CD4-positive, alpha-beta T cell treated with Interleukin-15 for 4 hours (primary cell): Measurements from ENCODE around the gene TSPAN14.
"Not testable (repeated sequence)": the region's sequence is repeated elsewhere in the genome, so short reads cannot be mapped to it uniquely, and the experiment has no call there.

Source experiments
- DNase-seq: peaks from one replicate; pipeline ENCODE4 v3.0.0-alpha.2; 2020; ENCODE audit warnings: low spot score

The TSPAN14 gene

DNA sequence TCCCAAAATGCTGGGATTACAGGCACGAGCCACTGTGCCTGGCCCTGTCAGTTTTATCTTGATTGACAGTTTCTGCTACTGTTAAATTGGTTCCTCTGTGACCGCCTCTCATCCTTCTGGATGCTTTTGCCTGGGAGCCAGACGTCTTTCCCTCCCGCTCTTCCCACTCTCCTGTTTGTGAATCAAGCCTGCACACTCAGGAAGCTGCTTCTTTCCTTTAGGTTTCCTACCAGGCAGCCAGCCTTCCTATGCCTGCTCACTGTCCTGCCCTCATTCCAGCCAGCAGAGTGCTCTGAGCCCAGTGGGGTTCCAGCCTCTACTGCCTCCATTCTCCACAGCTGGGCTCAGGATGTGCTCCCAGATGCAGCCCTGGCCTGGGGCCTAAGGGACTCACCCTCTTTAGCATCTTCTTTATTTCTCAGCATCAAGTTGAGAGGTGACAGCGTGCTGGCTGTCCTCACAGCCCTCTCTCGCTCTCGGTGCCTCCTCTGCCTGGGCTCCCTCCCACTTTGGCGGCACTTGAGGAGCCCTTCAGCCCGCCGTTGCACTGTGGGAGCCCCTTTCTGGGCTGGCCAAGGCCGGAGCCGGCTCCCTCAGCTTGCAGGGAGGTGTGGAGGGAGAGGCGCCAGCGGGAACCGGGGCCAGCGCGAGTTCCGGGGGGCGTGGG, 88.7 kb downstream of the TSPAN14 start:
- no peak for DNase-seq

DNA sequence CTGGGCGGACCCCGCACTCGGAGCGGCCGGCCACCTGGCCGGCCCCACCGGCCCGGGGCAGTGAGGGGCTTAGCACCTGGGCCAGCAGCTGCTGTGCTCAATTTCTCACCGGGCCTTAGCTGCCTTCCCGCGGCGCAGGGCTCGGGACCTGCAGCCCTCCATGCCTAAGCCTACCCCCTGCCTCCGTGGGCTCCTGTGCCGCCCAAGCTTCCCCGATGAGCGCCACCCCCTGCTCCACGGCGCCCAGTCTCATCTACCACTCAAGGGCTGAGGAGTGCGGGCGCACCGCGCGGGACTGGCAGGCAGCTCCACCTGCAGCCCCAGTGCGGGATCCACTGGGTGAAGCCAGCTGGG, 89.2 kb downstream of the TSPAN14 start:
- DNase-seq = not testable (repeated sequence)

DNA sequence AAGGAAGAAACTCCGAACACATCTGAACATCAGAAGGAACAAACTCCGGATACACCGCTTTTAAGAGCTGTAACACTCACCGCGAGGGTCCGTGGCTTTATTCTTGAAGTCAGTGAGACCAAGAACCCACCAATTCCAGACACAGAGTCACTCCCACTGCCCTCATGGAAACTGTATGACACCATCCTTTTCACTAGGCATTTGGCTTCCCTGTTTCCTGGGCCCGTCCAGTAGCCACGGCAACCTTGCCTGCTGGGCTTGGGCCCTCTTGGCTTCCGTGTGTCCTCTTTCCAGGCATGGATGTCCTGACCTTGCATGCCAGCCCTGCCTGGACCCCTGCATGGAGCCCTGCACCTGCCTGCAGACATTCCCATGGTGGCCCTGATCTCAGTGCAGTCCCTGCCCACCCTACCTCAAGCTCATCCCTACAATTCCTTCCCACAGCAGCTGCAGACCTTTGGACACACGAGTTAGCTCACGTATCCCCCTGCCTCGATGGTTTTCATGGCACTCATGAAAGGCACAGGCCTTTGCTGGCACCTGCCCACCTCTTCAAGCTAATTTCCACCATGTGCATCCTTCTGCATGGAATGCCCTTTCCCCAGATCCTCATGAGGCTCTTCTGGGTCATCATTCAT, 90.3 kb downstream of the TSPAN14 start:
- no peak for DNase-seq

DNA sequence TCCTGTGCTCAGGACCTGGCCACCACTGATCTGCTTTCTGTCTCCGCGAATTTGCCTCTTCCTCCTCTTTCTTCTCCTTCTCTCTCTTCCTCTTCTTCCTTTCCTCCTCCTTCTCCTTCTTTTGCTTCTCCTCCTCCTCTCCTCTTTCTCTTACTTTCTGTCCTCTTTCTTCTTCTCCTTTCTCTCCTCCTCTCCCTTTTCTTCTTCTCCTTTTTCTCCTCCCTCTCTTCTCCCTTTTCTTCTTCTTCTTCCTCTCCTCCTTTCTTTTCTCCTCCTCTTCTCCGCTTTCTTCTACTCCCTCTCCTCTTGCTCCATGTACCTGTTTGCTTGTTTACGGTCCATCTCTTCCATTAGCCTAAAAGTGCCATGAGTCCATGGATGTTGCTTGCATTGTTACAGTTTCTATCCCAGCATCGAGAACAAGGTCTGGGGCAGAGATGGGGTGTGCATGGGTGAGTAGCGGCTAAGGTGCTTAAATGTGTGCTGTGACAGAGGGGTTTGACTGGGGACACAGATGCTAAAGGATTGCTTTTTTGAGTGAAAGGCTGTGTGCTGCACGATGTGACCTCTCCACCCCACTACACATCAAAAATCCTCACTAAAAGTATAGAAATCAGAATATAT, 91.3 kb downstream of the TSPAN14 start:
- no peak for DNase-seq

DNA sequence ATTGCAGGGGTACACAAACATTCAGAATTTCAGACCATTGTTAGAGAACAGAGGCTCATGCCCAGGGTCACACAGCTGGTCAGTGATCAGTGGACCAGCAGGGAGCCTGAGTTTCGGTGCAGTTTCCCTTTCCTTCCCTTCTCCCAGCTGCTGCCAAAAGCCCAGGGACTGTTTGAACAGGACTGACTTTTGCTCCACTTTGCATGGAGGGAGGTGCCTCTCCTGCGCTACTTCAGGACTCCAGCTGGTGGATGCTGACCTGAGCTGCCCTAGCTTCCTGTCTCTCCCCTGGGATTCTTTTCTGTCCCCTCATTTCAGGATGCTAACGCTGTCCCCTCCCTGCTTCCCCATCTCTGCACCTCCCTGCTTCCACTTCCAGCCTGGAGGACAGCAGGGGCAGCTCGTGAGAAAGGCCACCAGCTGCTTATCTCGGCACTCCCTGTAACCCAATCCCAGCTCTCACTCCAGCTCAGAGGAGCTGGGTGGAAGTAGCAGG, 98.1 kb downstream of the TSPAN14 start:
- DNase-seq = no peak

DNA sequence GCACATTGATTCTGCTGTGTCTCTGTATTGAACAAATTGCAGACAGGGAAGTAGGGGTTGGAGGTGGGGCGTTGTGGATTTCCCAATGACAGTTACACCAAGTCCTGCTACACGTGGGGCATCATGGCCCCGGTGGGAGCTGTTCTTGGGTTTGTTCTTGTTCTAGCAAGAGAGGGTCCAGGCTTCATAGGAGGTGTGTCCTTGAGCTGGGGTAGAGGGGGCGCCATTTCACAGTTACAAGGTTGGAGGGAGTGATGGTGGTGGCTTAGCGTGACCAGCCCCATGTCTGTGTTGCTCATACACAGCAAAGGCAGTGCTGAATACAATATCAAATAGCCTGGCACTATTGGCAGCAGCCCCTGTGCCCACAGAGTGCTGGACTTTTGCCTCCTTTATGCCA, 99.3 kb downstream of the TSPAN14 start:
- DNase-seq = no peak

DNA sequence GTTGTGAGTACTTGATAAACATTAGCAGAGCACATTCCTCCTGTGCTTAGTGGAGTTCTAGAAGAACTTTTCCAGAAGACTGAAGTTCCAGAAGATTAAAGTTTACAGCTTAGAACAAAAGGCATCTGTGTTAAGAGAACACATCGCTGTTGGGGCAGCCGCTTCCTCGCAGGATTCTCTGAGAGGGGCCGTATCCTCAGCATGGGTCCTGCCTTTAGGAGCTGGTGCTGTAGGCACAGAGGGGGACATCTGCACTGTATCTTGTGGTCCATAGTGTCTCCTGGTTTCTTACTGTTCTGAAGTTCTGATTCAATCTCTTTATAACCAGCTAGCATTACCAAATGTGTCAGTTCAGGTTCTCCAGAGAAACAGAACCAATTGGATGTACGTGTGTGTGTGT, 99.9 kb downstream of the TSPAN14 start:
- DNase-seq = no peak

DNA sequence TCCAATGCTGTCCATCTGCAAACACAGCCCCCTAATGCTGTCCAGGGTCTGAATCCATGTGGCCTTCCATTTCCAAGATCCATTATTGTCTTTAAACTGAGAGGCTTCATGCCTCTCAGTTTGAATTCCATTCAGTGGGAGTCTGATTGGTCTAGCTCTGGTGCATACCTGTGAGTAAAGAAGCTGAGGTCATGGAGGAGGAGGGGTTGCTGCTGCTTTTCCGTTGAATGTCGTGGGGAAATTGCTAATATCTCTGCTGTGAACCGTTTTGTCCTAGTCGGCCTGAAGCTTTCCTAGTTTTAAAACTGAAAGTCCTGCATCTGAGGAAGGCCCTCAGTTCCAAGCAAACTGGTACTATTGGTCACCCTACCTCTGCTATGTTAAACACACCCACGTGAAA, 101.3 kb downstream of the TSPAN14 start:
- DNase-seq = no peak

DNA sequence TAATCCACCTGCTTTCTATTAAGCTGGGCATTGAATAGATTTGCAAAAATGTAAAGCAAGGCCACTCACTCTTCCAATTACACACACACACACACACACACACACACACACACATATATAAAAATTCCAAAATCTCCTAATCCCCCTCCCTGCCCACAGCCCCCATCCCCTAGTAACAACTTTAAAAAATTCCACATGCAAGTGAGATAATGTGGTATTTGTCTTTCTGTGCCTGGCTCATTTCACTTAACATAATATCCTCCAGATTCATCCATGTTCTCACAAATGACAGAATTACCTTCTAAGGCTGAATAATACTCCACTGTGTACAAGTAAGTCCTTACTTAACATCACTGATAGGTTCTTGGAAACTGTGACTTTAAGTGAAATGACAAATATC, 107.8 kb downstream of the TSPAN14 start:
- DNase-seq = no peak

DNA sequence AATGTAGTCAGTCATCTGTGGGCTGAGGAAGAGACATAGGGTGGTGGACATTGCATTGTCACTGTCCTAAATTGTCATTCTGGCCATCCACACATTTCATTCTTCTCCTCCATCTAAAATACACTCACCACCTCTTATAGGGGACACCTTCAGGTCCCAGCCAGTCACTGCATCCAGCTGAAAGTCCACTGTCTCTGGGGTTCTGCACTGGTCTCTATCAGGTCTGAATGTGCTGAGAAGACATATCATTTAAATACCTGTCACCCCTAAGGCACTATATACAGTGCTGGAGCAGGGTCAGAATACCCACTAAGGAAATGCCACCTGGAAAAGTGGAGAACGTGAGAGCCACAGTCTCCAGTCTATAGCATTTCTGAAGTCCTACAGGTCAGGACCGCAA, 113.2 kb downstream of the TSPAN14 start:
- no peak for DNase-seq

DNA sequence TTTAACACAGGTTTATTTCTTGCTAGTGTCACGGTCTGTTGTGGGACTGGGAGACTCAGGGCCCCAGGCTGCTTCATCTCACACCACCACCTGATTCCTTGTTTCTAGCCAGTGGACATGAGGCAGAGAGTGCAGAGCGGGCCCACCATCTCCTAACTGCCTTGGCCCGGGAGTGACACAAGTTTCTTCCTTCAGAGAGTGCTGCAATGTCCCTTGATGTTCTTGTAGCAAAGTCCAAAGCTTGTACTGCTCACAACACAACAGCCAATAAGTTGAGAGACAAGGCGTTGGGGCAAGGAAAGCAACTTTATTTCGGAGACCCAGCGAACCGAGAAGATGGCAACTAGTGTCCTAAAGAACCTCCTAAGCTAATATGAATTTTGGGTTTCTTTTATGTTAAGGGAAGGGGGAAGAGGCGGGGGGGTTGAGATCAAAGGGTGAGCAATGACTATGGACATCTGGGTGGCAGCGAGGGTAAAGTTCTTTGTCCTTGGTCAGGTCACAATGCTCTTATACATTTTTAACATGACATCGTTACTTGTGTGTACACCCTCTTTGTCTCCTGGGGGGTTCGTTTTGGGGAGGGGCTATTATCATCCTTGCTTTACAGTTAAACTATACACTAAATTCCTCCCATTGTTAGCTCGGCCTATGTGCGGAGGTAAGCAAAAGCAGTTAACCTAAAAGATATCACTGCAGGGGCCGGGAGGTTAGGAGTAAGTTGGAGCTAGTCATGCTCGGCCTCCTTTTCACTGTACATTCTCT, 115.2 kb downstream of the TSPAN14 start:
- no peak for DNase-seq

DNA sequence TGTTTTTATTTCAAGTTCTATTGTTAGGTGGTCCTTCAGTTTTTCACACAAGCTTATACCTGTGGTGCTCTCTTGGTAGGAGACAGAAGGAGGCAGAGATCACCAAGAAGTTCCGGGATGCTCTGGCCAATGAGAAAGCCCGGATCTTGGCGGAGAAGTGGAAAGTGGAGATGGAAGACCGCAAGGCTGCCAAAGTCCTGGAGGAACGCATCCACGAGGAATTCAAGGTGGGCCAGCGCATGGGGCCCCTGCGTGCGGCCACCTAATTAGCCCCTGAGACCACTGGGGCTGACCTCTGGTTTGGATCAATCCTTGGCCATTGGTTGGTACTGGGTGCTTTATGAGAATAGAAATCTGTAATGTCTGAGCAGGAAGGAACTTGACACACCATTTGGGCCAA, 117.2 kb downstream of the TSPAN14 start:
- no peak for DNase-seq

DNA sequence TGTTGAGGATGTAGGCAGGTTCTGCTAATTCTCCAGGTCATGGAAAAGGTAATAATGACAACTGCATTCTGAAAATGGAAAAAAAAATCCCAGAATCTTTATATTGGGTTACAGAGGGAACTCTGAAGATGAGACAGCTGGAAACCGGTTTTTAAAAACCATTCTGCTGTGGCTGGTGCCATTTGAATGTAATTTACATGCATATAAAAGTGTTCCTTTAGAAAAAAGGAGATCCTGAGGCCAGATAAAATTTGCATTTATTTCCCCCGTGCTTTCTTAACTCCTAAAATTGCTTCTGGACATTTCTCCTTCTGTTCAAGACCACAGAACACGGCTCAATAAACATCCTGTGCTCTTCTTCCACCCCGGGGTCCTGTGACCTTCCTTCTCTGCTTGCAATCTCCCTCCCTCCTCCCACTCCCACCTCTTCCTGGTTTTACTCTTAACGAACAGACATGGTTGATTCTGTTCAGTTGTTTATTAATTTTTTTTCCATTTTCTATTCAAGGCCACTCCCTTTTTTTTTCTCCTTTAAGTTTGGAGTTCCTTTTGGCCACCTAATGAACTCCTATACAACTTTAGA, 125.2 kb downstream of the TSPAN14 start:
- no peak for DNase-seq

DNA sequence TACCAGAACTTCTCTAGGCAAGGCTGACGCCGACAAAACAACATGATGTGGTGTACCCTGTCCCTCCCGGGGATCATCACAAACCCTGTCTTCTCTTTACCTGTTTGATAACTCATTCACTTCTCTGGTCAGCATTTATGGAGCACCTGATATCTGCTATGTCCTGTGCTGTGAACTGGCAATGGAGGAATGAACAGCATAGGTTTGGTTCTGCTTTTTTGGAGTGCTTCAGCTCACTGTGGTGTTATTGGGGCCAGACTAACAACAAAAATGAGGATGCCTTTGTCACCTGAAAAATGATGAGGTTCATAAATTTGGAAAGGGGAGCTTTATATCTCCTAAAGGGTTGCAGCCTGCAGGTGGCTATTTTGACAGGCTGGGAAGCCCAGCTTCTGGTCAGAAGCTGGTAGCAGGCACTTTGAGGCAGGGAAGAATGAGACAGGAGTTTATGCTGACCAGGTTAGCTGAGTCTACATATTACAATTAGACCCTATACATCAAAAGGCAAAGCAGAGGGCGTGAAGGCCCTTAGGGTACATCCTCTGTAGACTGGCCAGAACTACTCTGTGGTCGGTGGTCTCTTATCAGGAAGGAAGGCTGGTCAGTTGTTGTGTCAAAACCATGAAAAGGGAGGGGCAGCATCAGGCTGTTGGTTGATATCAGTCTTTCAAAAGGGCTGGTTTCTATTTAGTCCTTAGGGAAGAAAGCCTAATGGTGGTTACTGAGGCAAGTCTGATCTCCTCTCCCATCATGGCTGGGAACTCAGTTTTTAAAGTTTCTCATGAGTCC, 125.9 kb downstream of the TSPAN14 start:
- no peak for DNase-seq

DNA sequence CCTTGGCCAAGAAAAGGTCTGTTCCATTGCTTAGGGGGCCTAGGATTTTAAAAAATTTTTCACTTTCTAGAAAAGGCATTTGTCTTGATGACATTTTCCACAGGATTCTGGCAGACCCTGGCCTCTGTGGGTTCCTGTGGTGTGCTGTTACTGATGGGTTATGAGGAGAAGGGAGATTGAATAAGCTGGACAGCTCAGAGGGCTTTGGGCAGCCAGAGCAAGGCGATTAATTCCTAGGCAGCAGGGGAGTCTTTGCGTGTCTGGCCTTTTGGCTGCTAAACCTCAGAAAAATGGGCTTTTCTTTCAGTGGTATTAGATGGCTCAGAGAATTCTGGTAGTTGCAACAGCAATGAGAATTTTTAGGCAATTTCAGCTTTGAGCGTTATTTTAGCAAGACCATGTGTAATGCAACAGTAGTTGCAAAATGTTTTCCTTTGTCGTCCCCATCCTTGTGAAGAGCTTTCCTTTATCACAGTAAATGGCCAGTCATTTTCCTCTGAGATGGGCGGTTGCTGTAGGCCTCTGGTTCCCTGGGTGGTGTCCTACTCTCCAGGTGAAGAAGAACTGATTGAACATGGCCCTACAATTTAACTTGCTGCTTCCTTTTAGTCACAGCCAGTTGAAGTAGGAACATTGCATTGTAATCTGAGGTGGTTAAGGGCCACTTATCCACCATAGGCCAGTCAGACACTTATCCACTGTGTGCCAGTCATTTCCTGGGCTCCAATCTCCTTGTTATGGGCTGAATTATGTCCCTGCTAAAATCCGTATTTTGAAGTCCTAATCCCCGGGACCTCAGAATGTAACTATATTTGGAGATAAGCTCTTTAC, 126.7 kb downstream of the TSPAN14 start:
- no peak for DNase-seq

DNA sequence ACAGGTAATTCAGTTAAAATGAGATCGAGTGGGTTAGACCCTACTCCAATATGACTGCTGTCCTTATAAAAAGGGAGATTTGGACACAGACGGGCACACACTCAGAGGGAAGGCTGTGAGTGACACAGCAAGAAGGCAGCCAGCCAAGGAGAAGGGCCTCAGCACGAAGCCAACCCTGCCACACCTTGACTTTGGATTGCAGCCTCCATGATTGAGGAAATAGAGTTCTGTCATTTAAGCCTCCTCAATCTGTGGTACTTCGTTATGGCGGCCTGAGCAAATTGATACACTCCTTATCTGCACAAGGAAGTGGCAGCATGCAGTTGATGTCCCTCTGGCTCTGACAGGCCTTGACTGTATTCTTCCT, 127.3 kb downstream of the TSPAN14 start:
- no peak for DNase-seq

DNA sequence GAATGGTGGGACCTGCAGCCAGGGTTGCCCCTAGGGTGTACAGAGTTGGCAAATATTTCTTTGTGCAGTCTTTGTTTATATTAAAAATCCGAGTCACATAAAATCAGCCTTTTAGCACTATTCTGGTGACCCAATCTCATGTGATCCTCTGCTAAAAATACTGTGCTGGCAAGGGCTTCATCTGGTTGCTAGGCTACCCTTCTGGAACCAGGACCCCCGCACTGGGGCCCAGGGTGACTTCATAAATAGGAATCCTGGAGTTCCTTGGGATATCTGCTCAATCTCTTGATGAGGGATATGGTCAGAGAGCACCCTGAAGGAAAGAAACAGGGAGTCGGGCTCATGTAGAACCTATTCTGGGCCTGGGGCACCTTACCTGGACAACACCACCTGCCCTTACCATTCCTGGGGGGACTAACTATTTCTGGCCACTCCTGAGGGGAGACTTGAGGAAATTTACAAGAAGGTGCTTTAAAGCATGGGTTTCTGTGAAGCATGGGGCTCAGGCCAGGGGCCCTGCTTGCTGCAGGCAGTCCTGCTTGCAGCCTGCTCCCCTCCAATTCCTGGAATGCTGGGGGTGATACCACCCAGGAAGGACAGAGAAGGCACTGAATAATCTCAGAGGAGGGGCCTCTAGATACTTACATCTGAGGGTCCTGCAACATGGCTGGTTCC, 128.3 kb downstream of the TSPAN14 start:
- no peak for DNase-seq
